ENCODE data around the gene NEK7. TPM values are rescaled to one million over a fixed set of nuclear protein-coding genes. Genes with fewer than 3 reads are reported as not detected.
A peak's percentile ranks its signal among the peaks of the same experiment; 100 is the strongest.

Gene NEK7
- total and polyA plus RNA-seq, 9 of the 15 experiments (the other 6 are each of a cell fraction or from before 2014, with no cell fraction given), result 8.5 to 37.3 (median 27.7) TPM

DNA sequence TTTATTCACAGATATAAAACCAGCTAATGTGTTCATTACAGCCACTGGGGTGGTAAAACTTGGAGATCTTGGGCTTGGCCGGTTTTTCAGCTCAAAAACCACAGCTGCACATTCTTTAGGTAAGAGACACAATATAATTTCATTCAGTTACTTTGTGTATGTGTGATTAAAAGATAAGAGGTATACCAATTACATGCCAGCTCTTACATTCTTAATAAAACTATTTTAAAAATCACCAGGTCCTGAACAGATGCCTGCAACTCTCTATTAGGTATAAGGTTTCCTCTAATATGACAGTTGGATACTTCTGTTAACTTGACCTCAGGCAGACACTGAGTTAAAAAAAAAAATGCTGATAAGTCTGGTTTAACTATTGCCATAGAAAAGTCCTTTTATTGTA is 122.1 kb downstream of the NEK7 start:
- 64% methylated on average over 1 of the region's 1 CpG for WGBS (ENCODE audit: insufficient coverage, low coverage, missing lambda C conversion rate)
- FAIRE-seq, result no peak
- no peak for TF ChIP-seq ELF4 (CRISPR knock-in tag; IDR thresholded peaks at IDR 0.05)
- no peak for TF ChIP-seq ZNF347 (CRISPR knock-in tag; IDR thresholded peaks at IDR 0.05; ENCODE audit: low read depth)
- TF ChIP-seq PPARD (CRISPR knock-in tag; IDR thresholded peaks at IDR 0.05), result no peak
- peak; percentile 50 for TF ChIP-seq ZNF316 (IDR thresholded peaks at IDR 0.05)
- TF ChIP-seq ZNF282 (CRISPR knock-in tag; IDR thresholded peaks at IDR 0.05), result no peak
- TF ChIP-seq GABPB1 (CRISPR knock-in tag; IDR thresholded peaks at IDR 0.05), result no peak
- no peak for TF ChIP-seq SNIP1 (IDR thresholded peaks at IDR 0.05; ENCODE audit: low read depth)
- Histone ChIP-seq H4K20me1 (replicated peaks; ENCODE audit: control insufficient read depth, insufficient read depth, low read length) (no peaks in the 10 kb centered on the region), H3K4me3 (no peak overlapping the region), H3K4me2 (ENCODE audit: insufficient read depth, low read length) (no peak overlapping the region), H3K9me3 (replicated peaks; ENCODE audit: control insufficient read depth, insufficient read depth, low read depth, low read length) (no peaks in the 10 kb centered on the region), H3K27me3 (ENCODE audit: control insufficient read depth in 2 of 2, insufficient read depth in 2 of 2, low read length in 2 of 2) (no peaks in the 10 kb centered on the region), H3K27ac (ENCODE audit: extremely low read depth, low read depth, low read length) (no peak overlapping the region), H3K4me1 (replicated peaks in 1 of 2; ENCODE audit: control insufficient read depth in 2 of 2, insufficient read depth in 2 of 2, low read length in 2 of 2) (peaks cover 0 to 12% of the 10 kb centered on the region in 2 experiments; a peak in 2 of 5 replicates), H3K9ac (ENCODE audit: insufficient read depth in 1 of 2, low read depth in 2 of 2, low read length in 2 of 2) (no peak overlapping the region), H3K36me3 (ENCODE audit: control insufficient read depth, insufficient read depth, low read length) (peaks cover 3% of the 10 kb centered on the region; the same call in 1 of the 3 replicates), H3K79me2 (ENCODE audit: control insufficient read depth, insufficient read depth, low read length) (no peaks in the 10 kb centered on the region), H2AFZ (ENCODE audit: low read depth, low read length) (no peak overlapping the region), H3K9me1 (ENCODE audit: control insufficient read depth, insufficient read depth, low read length) (no peaks in the 10 kb centered on the region)
- ChIA-PET CTCF (ENCODE audit: low intra/inter-chr PET ratio) (no interaction called here), POLR2A (interaction anchor here (1.0 to 1.2 kb wide), 2 partner anchors 14 to 17 kb away, joined by 3 to 4 read pairs; no protein-coding TSS in a partner anchor)
- no peak for DNase-seq (ENCODE audit: extremely low read depth in 1 of 4, low spot score in 3 of 4)
- intact Hi-C loops (cut with micrococcal nuclease) (loop anchor here (5.0 to 10.0 kb wide), 2 partner anchors 192 to 284 kb away; no protein-coding TSS in a partner anchor), in situ Hi-C loops (cut with MboI) (no loop called here)
- no peak for ATAC-seq
- BruUV-seq (replicated peaks), result no TSS peak

DNA sequence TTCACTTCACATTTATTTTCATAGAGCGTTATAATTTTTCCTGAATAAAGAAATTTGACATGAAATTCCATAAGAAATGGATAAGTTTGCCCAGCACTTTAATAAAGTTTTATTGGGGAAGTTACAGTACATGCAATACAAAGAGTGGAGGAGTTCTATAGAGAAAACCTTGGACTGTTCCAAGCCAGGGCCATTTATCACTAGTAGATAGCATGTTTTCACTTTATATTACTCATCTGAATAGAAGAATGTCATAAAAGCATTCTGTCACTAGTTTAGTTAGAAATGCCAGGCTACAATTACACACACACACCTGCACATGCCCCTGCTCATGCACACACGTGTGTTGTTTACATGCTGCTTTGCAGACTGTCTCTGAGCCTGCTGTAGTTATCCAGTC is 123.3 kb downstream of the NEK7 start:
- no peak overlapping the region for H3K4me2 ChIP-seq (ENCODE audit: insufficient read depth, low read length)
- H2AFZ ChIP-seq (ENCODE audit: low read depth, low read length), result no peak overlapping the region
- peaks cover 0 to 17% of the 10 kb centered on the region in 2 experiments; a peak in 2 of 5 replicates for H3K4me1 ChIP-seq (replicated peaks in 1 of 2; ENCODE audit: control insufficient read depth in 2 of 2, insufficient read depth in 2 of 2, low read length in 2 of 2)
- H3K27ac ChIP-seq (ENCODE audit: extremely low read depth, low read depth, low read length), result no peak overlapping the region
- DNase-seq (ENCODE audit: extremely low read depth in 1 of 4, low spot score in 3 of 4) (no peak), FAIRE-seq (no peak), ATAC-seq (no peak)
- H3K36me3 ChIP-seq (ENCODE audit: control insufficient read depth, insufficient read depth, low read length), result peaks cover 3% of the 10 kb centered on the region; the same call in 1 of the 3 replicates
- ChIA-PET CTCF (ENCODE audit: low intra/inter-chr PET ratio) (no interaction called here), POLR2A (no interaction called here)
- 92% methylated on average over 2 of the region's 2 CpGs for WGBS (ENCODE audit: insufficient coverage, low coverage, missing lambda C conversion rate)
- no peak overlapping the region for H3K4me3 ChIP-seq
- intact Hi-C loops (cut with micrococcal nuclease), result no loop called here
- no peaks in the 10 kb centered on the region for H4K20me1 ChIP-seq (replicated peaks; ENCODE audit: control insufficient read depth, insufficient read depth, low read length)
- H3K9me1 ChIP-seq (ENCODE audit: control insufficient read depth, insufficient read depth, low read length), result no peaks in the 10 kb centered on the region
- H3K9ac ChIP-seq (ENCODE audit: insufficient read depth in 1 of 2, low read depth in 2 of 2, low read length in 2 of 2), result no peak overlapping the region
- no TSS peak for BruUV-seq (replicated peaks)
- H3K79me2 ChIP-seq (ENCODE audit: control insufficient read depth, insufficient read depth, low read length), result no peaks in the 10 kb centered on the region
- H3K27me3 ChIP-seq (ENCODE audit: control insufficient read depth in 2 of 2, insufficient read depth in 2 of 2, low read length in 2 of 2), result no peaks in the 10 kb centered on the region
- in situ Hi-C loops (cut with MboI), result no loop called here
- H3K9me3 ChIP-seq (replicated peaks; ENCODE audit: control insufficient read depth, insufficient read depth, low read depth, low read length), result no peaks in the 10 kb centered on the region
- TF ChIP-seq ZBTB40 (IDR thresholded peaks at IDR 0.05) (0 out of 2 replicates have a peak, but pooled peaks have one; percentile 40), ZBTB40 (CRISPR knock-in tag; IDR thresholded peaks at IDR 0.05) (no peak)
